Smooth muscle cell (in vitro differentiated cells): Measurements from ENCODE around the gene DUSP10. TPM values are rescaled to one million over a fixed set of nuclear protein-coding genes. Genes with fewer than 3 reads are reported as not detected.

Experiments used
- DNase-seq: peaks from one replicate; lab custom pipeline; 2025; ENCODE audit not compliant: unreplicated experiment; lab: John Stamatoyannopoulos, UW
- H2AFZ ChIP-seq: fragments of 200-600 bp; sonication (generic); 2 replicates; pipeline ENCODE4 v1.6.0; 2016; ENCODE audit warnings: antibody characterized with exemption, low read depth, mild to moderate bottlenecking
- H3F3A ChIP-seq: fragments of 200-600 bp; sonication (generic); 2 replicates; pipeline ENCODE4 v1.6.0; 2017; ENCODE audit warnings: antibody characterized with exemption, low read depth
- H3K27ac ChIP-seq: fragments of 200-600 bp; sonication (generic); 2 replicates; pipeline ENCODE4 v1.5.1; 2016; ENCODE audit warnings: low read depth, mild to moderate bottlenecking
- H3K27me3 ChIP-seq: fragments of 200-600 bp; sonication (generic); 2 replicates; pipeline ENCODE4 v1.6.1; 2016; ENCODE audit warnings: low read depth, mild to moderate bottlenecking
- H3K36me3 ChIP-seq: fragments of 200-600 bp; sonication (generic); 2 replicates; pipeline ENCODE4 v1.5.1; 2016; ENCODE audit warnings: low read depth
- H3K4me1 ChIP-seq: fragments of 200-600 bp; sonication (generic); 2 replicates; pipeline ENCODE4 v1.5.1; 2016; ENCODE audit warnings: low read depth
- H3K4me2 ChIP-seq: fragments of 200-600 bp; sonication (generic); 2 replicates; pipeline ENCODE4 v1.6.0; 2016; ENCODE audit warnings: mild to moderate bottlenecking
- H3K4me3 ChIP-seq: fragments of 200-600 bp; sonication (generic); 2 replicates; pipeline ENCODE4 v1.5.1; 2016; ENCODE audit warnings: mild to moderate bottlenecking
- H3K79me2 ChIP-seq: fragments of 200-600 bp; sonication (generic); 2 replicates; pipeline ENCODE4 v1.6.0; 2016; ENCODE audit warnings: low read depth, mild to moderate bottlenecking
- H3K9ac ChIP-seq: fragments of 200-600 bp; sonication (generic); 2 replicates; pipeline ENCODE4 v1.6.0; 2016; ENCODE audit warnings: low read depth
- H3K9me3 ChIP-seq: fragments of 200-600 bp; sonication (generic); replicated peaks from 2 replicates; pipeline ENCODE4 v1.5.1; 2016; ENCODE audit warnings: low read depth
- H4K20me1 ChIP-seq: fragments of 200-600 bp; sonication (generic); 2 replicates; pipeline ENCODE4 v1.6.0; 2016; ENCODE audit warnings: low read depth
- WGBS: methylation state at CpG from one replicate; pipeline ENCODE4 v1.1.7; 2016; ENCODE audit warnings: low lambda C conversion rate; 5-methylcytosine and 5-hydroxymethylcytosine counted together
- polyA plus RNA-seq: library from polyadenylated mRNA; unstranded; fragments of >200 nt; fragmentation: Nextera tagmentation; extraction: Ambion mirVana; gene quantifications from 2 replicates; pipeline ENCODE4 v1.2.1, GENCODE V29; 2016
- total RNA-seq: library from RNA; depleted of rRNA; stranded (reverse); fragments of >200 nt; gene quantifications from 2 replicates; pipeline ENCODE4 v1.2.3, GENCODE V29; 2014
- TF ChIP-seq, protein P1 (sequence below): fragments of 200-600 bp; sonication (generic); IDR thresholded peaks from 2 replicates; pipeline ENCODE4 v1.5.1; 2017; ENCODE audit warnings: borderline replicate concordance, mild to moderate bottlenecking, antibody characterized with exemption; ENCODE audit not compliant: insufficient read depth, poor library complexity, severe bottlenecking

DUSP10 gene
- total and polyA plus RNA-seq, 2 experiments from 2014 or later, result 49.7 to 104 TPM

DNA sequence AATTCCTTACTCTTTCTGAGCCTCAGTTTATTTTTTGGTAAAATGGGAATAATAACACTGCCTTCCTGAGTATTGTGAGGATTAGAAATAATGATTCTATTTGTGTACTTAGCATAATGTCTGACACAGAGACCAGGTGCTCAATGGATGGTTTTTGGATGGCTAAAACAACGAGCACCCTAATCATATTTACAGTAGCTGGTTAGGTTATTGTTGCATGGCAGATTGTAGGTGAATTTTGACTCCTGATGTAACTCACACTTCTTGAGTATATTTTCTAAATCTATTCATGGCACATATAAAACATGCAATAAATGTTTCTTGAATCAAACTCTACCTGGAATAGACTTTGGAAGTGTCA is 11.9 kb upstream of the DUSP10 start:
- H3K4me1 ChIP-seq, result no peaks in the 10 kb centered on the region
- H3F3A ChIP-seq, result no peaks in the 10 kb centered on the region
- TF ChIP-seq, protein P1, sequence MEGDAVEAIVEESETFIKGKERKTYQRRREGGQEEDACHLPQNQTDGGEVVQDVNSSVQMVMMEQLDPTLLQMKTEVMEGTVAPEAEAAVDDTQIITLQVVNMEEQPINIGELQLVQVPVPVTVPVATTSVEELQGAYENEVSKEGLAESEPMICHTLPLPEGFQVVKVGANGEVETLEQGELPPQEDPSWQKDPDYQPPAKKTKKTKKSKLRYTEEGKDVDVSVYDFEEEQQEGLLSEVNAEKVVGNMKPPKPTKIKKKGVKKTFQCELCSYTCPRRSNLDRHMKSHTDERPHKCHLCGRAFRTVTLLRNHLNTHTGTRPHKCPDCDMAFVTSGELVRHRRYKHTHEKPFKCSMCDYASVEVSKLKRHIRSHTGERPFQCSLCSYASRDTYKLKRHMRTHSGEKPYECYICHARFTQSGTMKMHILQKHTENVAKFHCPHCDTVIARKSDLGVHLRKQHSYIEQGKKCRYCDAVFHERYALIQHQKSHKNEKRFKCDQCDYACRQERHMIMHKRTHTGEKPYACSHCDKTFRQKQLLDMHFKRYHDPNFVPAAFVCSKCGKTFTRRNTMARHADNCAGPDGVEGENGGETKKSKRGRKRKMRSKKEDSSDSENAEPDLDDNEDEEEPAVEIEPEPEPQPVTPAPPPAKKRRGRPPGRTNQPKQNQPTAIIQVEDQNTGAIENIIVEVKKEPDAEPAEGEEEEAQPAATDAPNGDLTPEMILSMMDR, result no peak
- no peaks in the 10 kb centered on the region for H3K9me3 ChIP-seq
- H3K27me3 ChIP-seq, result no peaks in the 10 kb centered on the region
- 88% methylated on average over 1 of the region's 1 CpG for WGBS
- no peaks in the 10 kb centered on the region for H3K36me3 ChIP-seq
- no peaks in the 10 kb centered on the region for H4K20me1 ChIP-seq
- H3K4me3 ChIP-seq, result no peak overlapping the region
- H3K4me2 ChIP-seq, result no peak overlapping the region
- H3K79me2 ChIP-seq, result no peaks in the 10 kb centered on the region
- no peak for DNase-seq
- H2AFZ ChIP-seq, result no peak overlapping the region
- H3K27ac ChIP-seq, result no peak overlapping the region
- no peak overlapping the region for H3K9ac ChIP-seq

DNA sequence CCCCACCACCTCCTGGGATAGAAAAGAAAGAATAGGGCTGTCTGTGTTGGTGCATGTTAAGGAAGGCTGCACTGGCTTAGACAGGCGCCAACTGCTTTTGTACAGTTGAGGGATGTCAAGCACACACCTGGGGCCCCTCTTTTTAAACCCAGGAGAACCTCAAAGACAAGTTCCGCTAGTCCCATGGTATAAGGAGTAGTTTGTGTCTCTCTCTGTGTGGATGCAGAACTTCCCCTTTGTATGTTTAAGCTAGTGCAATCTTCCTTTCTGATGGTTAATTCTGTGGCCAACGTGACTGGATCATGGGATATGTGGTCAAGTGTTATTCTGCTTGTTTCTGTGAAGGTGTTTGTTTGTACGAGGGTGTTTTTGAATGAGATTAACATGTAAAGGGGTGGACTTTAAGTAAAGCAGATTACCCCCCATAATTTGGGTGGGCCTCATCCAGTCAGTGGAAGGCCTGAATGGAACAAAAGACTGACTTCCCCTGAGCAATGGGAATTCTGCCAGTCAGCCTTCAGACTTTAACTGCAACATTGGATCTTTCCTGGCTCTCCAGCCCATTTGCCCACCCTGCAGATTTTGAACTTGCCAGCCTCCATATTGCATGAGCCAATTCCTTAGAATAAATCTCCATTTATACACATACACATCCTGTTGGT is 9.5 kb upstream of the DUSP10 start:
- Histone ChIP-seq H3K9me3 (no peaks in the 10 kb centered on the region), H3K4me1 (no peaks in the 10 kb centered on the region), H3K27me3 (no peaks in the 10 kb centered on the region), H3F3A (no peaks in the 10 kb centered on the region), H3K4me2 (no peak overlapping the region), H3K9ac (no peak overlapping the region), H2AFZ (no peak overlapping the region), H3K79me2 (no peaks in the 10 kb centered on the region), H3K4me3 (no peak overlapping the region), H3K27ac (no peak overlapping the region), H4K20me1 (no peaks in the 10 kb centered on the region), H3K36me3 (no peaks in the 10 kb centered on the region)
- TF ChIP-seq, protein P1, result no peak
- WGBS, result 94% methylated on average over 4 of the region's 4 CpGs
- no peak for DNase-seq

DNA sequence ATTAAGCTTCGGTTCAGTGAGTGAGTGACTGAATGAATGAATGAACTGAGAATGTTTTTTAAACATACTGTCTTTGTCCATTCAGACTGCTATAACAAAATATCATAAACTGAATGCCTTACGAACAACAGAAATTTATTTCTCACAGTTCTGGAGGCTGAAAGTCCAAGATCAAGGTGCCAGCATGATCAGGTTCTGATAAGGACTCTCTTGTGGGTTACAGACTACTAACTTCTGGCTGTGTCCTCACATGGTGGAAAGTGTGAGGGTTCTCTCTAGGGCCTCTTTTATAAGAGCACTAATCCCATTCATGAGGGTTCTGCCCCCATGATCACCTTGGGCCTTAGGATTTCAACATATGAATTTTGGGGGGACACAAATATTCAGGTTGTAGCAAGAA is 7.1 kb upstream of the DUSP10 start:
- no peak overlapping the region for H3K4me3 ChIP-seq

DNA sequence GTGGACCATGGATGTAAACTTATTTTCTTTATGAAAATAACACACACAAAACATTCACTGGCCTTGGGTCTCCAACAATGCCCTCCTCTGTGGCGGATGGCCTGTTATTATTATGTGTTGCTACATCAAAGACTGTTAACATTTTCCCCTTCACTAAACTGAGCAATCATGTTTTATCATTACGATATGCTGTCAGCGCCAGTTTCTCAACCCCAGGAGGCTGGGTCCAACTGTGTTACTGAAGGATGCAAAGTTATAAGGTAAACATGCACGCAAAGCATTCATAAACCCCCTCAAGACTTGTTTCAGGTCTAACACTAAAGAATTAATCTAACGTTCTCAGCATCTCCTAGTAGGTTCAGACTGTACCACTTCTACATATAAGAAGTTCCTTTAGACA is 6.0 kb upstream of the DUSP10 start:
- no peaks in the 10 kb centered on the region for H3F3A ChIP-seq
- no peak overlapping the region for H3K4me3 ChIP-seq
- H4K20me1 ChIP-seq, result no peaks in the 10 kb centered on the region
- TF ChIP-seq, protein P1, result no peak
- no peaks in the 10 kb centered on the region for H3K9me3 ChIP-seq
- no peaks in the 10 kb centered on the region for H3K36me3 ChIP-seq
- no peak overlapping the region for H2AFZ ChIP-seq
- no peak overlapping the region for H3K4me2 ChIP-seq
- H3K79me2 ChIP-seq, result no peaks in the 10 kb centered on the region
- 72% methylated on average over 5 of the region's 5 CpGs for WGBS
- H3K27me3 ChIP-seq, result no peaks in the 10 kb centered on the region
- no peak overlapping the region for H3K27ac ChIP-seq
- H3K4me1 ChIP-seq, result peaks cover 8% of the 10 kb centered on the region
- H3K9ac ChIP-seq, result no peak overlapping the region
- DNase-seq, result no peak

More for the DNA sequence above, 7.1 kb upstream of the DUSP10 start:
- Histone ChIP-seq H3K36me3 (no peaks in the 10 kb centered on the region), H3K4me1 (peaks cover under 1% of the 10 kb centered on the region), H2AFZ (no peak overlapping the region), H3K27ac (no peak overlapping the region), H3F3A (no peaks in the 10 kb centered on the region), H3K9me3 (no peaks in the 10 kb centered on the region), H3K4me2 (no peak overlapping the region), H4K20me1 (no peaks in the 10 kb centered on the region), H3K79me2 (no peaks in the 10 kb centered on the region), H3K9ac (no peak overlapping the region), H3K27me3 (no peaks in the 10 kb centered on the region)
- no peak for DNase-seq
- WGBS, result 100% methylated on average over 2 of the region's 2 CpGs
- TF ChIP-seq, protein P1, result no peak
